ENCODE results near the gene TBCB.

DNA sequence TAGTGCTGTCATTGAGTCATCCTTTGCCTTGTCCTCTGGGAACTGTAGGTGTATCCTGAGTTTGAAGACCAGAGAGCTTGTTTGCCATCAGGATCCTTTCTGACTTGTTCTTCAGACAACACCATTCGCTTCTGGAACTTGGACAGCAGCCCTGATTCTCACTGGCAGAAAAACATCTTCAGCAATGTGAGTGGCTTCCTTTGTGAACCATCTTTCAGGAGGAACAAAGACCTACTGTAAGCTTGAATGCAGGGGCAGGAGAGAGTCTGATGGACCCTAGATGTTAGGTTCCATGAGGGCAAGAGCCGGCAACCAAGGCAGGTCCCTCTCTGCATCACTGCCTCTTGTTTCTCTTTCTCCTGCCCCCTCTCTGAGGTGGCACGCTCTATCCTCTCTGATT is 33.9 kb upstream of the TBCB start:
- TF ChIP-seq, protein P1, sequence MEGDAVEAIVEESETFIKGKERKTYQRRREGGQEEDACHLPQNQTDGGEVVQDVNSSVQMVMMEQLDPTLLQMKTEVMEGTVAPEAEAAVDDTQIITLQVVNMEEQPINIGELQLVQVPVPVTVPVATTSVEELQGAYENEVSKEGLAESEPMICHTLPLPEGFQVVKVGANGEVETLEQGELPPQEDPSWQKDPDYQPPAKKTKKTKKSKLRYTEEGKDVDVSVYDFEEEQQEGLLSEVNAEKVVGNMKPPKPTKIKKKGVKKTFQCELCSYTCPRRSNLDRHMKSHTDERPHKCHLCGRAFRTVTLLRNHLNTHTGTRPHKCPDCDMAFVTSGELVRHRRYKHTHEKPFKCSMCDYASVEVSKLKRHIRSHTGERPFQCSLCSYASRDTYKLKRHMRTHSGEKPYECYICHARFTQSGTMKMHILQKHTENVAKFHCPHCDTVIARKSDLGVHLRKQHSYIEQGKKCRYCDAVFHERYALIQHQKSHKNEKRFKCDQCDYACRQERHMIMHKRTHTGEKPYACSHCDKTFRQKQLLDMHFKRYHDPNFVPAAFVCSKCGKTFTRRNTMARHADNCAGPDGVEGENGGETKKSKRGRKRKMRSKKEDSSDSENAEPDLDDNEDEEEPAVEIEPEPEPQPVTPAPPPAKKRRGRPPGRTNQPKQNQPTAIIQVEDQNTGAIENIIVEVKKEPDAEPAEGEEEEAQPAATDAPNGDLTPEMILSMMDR (IDR thresholded peaks at IDR 0.05), result no peak
- TF ChIP-seq POLR2A (IDR thresholded peaks at IDR 0.05), result no peak
- TF ChIP-seq POLR2AphosphoS5 (IDR thresholded peaks at IDR 0.05), result no peak
